Fibroblast of upper back skin (primary cell): ENCODE measurements around the gene PTCSC3.
"Not testable (repeated sequence)": the region's sequence is repeated elsewhere in the genome, so short reads cannot be mapped to it uniquely, and the experiment has no call there.

ENCODE experiments used
- DNase-seq: peaks from one replicate; pipeline ENCODE4 v3.0.0-alpha.2; 2013

Gene PTCSC3

DNA sequence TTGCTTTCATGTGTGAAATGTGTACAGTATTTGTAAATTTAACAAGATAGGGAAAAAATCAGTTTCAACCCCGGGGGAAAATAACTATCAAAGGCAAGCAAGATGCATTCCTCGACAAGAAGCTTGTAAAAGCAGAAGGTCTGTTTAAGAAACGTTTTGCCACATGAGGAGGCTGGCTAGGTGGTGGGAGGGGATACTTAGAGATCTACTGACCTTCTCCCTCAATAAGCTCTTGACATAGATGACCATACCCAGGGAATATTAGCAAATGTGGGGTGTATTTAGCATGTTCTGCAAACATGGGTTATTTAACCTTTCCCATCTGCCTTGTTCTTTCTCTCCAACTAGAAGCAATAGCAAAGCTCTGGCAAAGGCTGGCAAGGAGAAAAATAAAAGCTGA lies 4.9 kb downstream of the PTCSC3 start:
- DNase-seq: no peak

- no peak for DNase-seq
Measured at GRCh38 chr14:36167431-36167830, 9.1 kb downstream of the PTCSC3 start.

- DNase-seq: no peak
Measured at GRCh38 chr14:36163451-36163850, 13.1 kb downstream of the PTCSC3 start.

DNA sequence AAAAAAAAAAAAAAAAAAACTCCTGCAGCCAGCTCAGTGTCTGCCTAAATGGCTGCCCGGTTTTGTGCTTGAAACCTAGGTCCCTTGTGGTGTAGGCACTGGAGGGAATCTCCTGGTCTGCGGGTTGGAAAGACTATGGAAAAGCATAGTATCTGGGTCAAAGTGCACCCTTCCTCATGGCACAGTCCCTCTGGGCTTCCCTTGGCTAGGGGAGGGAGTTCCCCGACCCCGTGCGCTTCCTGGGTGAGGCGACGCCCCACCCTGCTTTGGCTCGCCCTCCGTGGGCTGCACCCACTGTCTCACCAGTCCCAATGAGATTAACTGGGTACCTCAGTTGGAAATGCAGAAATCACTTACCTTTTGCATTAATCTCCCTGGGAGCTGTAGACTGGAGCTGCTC lies 14.3 kb downstream of the PTCSC3 start:
- DNase-seq: no peak

- no peak for DNase-seq
Measured at GRCh38 chr14:36161776-36162175, 14.7 kb downstream of the PTCSC3 start.

GRCh38 chr14:36151335-36151734 lies 25.2 kb downstream of the PTCSC3 start:
- DNase-seq: no peak

DNA sequence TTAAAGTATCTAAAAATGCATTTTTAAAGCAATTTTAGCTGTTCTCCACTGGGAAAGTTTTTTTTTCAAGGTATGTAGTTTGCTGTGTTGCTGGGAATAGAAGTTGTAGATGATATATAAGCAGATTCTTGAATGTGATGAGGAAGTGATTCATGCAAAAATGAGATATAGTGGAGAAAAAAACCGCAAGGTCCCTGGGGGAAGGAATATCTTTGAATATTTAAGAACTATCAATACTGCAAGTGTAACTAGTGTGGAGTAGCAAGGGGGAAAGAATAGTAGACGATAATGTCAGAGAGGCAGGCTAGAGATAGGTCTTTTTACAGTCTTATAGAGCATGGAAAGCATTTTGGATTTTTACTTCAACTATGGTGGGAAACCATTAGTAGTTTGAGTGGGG lies 42.5 kb downstream of the PTCSC3 start:
- DNase-seq: no peak

DNA sequence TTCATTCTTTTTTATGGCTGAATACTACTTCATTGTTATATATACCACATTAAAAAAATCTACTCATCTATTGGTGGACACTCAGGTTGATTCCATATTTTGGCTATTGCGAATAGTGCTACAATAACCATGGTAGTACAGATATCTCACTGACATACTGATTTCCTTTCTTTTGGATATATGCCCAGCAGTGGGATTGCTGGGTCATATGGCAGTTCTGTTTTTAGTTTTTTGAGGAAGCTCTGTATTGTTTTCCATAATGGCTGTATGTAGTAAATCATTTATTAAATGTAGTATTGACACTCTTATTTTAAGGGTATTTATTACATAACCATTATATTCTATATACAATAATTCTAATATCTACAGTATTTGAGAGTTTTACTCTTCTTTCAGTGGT lies 43.7 kb downstream of the PTCSC3 start:
- no peak for DNase-seq

DNA sequence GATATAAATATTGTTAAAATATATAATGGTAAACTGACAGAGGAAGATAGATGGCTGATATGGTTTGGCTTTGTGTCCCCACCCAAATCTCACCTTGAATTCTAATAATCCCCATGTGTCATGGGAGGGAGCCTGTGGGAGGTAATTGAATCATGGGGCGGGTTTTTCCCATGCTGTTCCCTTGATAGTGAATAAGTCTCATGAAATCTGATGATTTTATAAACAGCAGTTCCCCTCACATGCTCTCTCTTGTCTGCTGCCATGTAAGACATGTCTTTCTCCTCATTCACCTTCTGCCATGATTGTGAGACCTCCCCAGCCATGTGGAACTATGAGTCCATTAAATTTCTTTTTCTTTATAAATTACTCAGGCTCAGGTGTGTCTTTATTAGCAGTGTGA lies 46.3 kb downstream of the PTCSC3 start:
- DNase-seq: no peak

GRCh38 chr14:36129181-36129580 lies 47.3 kb downstream of the PTCSC3 start:
- DNase-seq: no peak

DNA sequence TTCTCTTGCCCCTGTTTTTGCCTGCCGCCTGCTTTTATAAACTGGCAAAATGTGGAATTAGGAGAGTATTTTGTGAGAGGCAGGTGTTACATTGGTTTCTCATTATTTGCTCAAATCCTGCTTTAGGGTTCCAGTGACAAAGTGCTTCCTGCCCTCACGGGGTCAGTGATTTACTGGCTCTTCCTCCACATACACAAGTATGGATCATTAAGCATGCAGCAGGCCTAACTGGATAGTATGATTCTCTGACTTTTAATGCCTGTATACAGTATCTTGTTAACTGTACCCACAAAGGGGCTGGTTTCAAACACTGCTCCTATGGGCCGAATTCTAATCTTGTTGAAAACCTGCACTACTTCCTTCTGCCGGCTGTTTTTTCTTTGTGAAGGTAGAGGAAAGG lies 63.2 kb downstream of the PTCSC3 start:
- DNase-seq: no peak

- DNase-seq: no peak
Measured at GRCh38 chr14:36111822-36112583, 64.5 kb downstream of the PTCSC3 start.

DNA sequence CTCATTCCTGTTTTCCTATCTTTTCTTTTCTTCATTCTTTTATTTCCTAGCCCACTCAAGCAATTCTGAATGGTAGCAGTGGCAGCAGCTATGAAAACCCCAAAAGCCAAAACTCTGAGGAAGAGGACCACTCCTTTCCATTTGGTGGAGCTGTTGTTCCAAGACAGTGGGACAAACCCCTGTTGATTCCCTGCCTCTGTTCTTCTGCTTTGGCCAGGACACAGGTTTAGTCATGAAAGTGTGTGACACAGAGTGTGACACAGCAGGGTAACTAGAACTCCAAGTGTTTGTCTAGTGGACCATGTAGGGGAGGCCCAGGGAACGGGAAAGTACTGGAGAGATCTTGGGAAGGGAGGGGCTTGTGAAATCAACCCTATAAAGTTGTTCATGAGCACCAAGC lies 71.1 kb downstream of the PTCSC3 start:
- DNase-seq: no peak

GRCh38 chr14:36104258-36104657 lies 72.3 kb downstream of the PTCSC3 start:
- not testable (repeated sequence) for DNase-seq

DNA sequence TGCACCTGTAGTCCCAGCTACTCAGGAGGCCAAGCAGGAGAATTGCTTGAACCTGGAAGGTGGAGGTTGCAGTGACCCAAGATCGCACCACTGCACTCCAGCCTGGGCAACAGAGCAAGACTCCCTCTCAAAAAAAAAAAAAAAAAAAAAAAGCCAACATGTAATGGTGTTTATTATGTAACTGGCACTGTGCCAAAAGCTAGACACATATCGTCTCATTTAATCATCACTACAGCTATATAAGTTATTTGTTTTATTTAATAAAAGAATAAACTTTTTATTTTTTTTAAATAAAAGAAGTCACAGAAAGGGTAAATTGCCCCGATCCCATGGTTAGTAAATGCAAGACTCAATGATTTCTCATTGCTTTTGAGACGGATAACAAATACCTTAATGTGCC lies 76.9 kb downstream of the PTCSC3 start:
- no peak for DNase-seq

DNA sequence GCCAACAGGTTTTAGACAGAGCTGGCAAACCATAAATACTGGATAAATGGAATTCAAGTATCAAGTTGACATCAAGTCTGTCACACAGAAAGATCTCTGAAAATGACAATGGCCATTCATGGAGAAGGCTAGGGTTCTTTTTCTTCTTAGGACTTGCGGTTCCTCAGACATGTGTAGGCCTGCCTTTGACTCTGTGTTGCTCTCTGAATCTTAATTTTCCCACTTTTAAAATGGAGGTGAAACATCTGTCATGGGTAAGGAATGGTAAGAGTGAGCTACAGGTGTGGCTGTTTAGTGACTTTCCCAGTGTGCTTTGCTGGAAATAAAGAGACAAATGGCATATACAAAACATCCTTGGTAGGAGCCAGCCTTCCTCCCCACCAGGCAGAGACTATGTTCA lies 79.2 kb downstream of the PTCSC3 start:
- no peak for DNase-seq

DNA sequence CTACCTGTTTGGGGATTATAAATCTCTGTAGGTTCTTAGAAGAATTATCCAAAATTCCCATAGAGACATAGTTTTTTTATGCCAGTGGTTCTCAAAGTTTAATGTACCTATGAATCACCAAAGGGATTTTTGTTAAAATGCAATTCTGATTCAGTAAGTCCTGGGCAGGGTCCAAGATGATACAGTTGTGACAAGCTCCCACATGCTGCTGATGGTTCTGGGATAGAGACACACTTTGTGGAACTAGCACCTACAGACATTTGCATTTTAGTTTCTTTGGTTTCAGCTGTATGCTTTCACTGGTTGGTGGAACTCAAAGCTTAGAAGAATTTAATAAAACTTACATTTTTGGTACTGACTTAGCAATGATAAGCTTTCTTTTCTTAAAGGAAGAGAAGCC lies 80.4 kb downstream of the PTCSC3 start:
- DNase-seq: peak; percentile 50

DNA sequence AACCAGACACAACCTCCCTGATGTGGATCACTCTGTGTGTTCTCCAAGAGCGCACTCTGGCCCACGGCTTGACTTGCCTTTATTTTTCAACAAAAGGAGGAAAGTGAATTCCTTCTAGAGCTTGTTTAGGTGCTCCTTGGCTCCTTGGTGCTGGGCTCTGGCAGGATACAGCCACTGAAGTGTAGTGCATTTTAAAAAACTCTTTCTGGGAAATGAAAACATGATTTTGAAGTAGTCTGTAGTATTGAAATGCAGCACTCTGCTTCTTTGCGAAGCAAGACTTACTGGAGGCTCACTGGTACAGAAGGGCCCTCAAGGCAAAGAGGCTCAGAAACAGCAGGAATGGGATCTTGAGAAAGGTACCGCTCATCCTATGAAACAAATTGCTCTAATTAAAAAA lies 81.6 kb downstream of the PTCSC3 start:
- no peak for DNase-seq

DNA sequence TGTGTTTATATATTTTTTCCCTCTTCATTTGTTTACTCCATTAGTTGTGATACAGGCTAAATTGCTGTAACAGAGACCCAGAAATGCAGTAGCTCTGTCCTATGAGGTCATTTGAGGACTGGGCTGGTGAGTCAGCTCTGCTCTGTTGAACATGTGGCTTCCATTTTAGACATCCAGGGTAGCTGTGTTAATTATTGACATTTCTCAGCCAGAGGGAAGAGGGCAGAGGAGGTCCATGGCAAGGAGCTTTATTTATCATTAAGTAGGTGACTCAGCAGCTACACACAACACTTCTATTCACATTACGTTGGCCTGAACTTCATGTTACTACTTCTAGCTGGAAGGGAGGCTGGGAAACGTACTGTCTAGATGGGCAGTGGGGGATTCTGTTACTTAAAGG lies 85.4 kb downstream of the PTCSC3 start:
- peak; percentile 95 for DNase-seq

GRCh38 chr14:36087411-36087810 lies 89.1 kb downstream of the PTCSC3 start:
- peak; percentile 50 for DNase-seq

- DNase-seq: peak; percentile 51
Measured at GRCh38 chr14:36086629-36087395, 89.7 kb downstream of the PTCSC3 start.

DNA sequence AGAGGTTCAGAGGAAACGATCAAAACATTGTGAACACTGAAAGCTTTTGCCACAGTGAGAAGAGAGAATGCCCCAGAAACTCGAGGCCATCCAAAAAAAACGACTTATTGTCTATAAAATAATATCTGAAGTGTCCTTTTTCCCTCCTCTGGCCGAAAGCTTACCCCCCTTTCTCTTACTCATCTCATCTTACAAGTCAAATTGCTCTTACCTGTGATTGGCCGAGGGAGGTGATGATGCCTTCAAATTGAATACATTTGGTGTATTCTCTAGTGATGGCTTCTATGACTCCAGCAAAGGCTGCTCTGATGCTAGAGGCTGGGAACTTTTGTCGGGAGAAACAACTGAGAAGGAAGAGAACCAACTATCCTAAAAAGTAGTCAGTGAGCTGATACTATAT lies 90.7 kb downstream of the PTCSC3 start:
- no peak for DNase-seq
